Measurements from ENCODE around the gene PLEKHG4. TPM values are rescaled to one million over a fixed set of nuclear protein-coding genes. Genes with fewer than 3 reads are reported as not detected.

Gene PLEKHG4
- total RNA-seq, 1 experiment from 2014 or later: 5.5 TPM

- intact Hi-C loops (cut with micrococcal nuclease; ENCODE audit: unreplicated experiment): no loop called here
- no peak for DNase-seq
- Mint-ChIP-seq H3K27ac (ENCODE audit: unreplicated experiment) (no peak overlapping the region), H3K4me1 (ENCODE audit: low read depth, unreplicated experiment) (peaks cover 7% of the 10 kb centered on the region), H3K27me3 (ENCODE audit: unreplicated experiment) (peaks cover 46% of the 10 kb centered on the region), H3K36me3 (ENCODE audit: insufficient read depth, unreplicated experiment) (no peaks in the 10 kb centered on the region), H3K9me3 (ENCODE audit: low read depth, unreplicated experiment) (no peaks in the 10 kb centered on the region), H3K4me3 (ENCODE audit: low read depth, unreplicated experiment) (no peak overlapping the region)
- no peak for TF ChIP-seq CTCF (IDR thresholded peaks at IDR 0.05; ENCODE audit: unreplicated experiment)
- CTCF ChIA-PET: no interaction called here
- BruUV-seq (replicated peaks): no TSS peak
Measured at GRCh38 chr16:67299269-67299668, 19.9 kb downstream of the PLEKHG4 start.

GRCh38 chr16:67301080-67301782 lies 21.9 kb downstream of the PLEKHG4 start:
- no peak overlapping the region for H3K27ac Mint-ChIP-seq (ENCODE audit: unreplicated experiment)
- no peaks in the 10 kb centered on the region for H3K36me3 Mint-ChIP-seq (ENCODE audit: insufficient read depth, unreplicated experiment)
- peaks cover 5% of the 10 kb centered on the region for H3K4me1 Mint-ChIP-seq (ENCODE audit: low read depth, unreplicated experiment)
- no peak for DNase-seq
- BruUV-seq (replicated peaks): no TSS peak
- no peak overlapping the region for H3K4me3 Mint-ChIP-seq (ENCODE audit: low read depth, unreplicated experiment)
- intact Hi-C loops (cut with micrococcal nuclease; ENCODE audit: unreplicated experiment): no loop called here
- H3K9me3 Mint-ChIP-seq (ENCODE audit: low read depth, unreplicated experiment): peaks cover 3% of the 10 kb centered on the region
- H3K27me3 Mint-ChIP-seq (ENCODE audit: unreplicated experiment): peaks cover 32% of the 10 kb centered on the region
- no peak for TF ChIP-seq CTCF (IDR thresholded peaks at IDR 0.05; ENCODE audit: unreplicated experiment)
- CTCF ChIA-PET: no interaction called here

- Mint-ChIP-seq H3K27me3 (ENCODE audit: unreplicated experiment) (peaks cover 24% of the 10 kb centered on the region), H3K4me3 (ENCODE audit: low read depth, unreplicated experiment) (no peak overlapping the region), H3K9me3 (ENCODE audit: low read depth, unreplicated experiment) (peaks cover 5% of the 10 kb centered on the region), H3K4me1 (ENCODE audit: low read depth, unreplicated experiment) (no peaks in the 10 kb centered on the region), H3K36me3 (ENCODE audit: insufficient read depth, unreplicated experiment) (no peaks in the 10 kb centered on the region), H3K27ac (ENCODE audit: unreplicated experiment) (no peak overlapping the region)
- CTCF ChIA-PET: no interaction called here
- no TSS peak for BruUV-seq (replicated peaks)
- intact Hi-C loops (cut with micrococcal nuclease; ENCODE audit: unreplicated experiment): no loop called here
- no peak for TF ChIP-seq CTCF (IDR thresholded peaks at IDR 0.05; ENCODE audit: unreplicated experiment)
- no peak for DNase-seq
Measured at GRCh38 chr16:67302076-67302475, 22.7 kb downstream of the PLEKHG4 start.

GRCh38 chr16:67302970-67303369 lies 23.6 kb downstream of the PLEKHG4 start:
- Mint-ChIP-seq H3K36me3 (ENCODE audit: insufficient read depth, unreplicated experiment) (no peaks in the 10 kb centered on the region), H3K4me1 (ENCODE audit: low read depth, unreplicated experiment) (no peaks in the 10 kb centered on the region), H3K27me3 (ENCODE audit: unreplicated experiment) (peaks cover 15% of the 10 kb centered on the region), H3K4me3 (ENCODE audit: low read depth, unreplicated experiment) (no peak overlapping the region), H3K27ac (ENCODE audit: unreplicated experiment) (no peak overlapping the region), H3K9me3 (ENCODE audit: low read depth, unreplicated experiment) (peaks cover 5% of the 10 kb centered on the region)
- no TSS peak for BruUV-seq (replicated peaks)
- TF ChIP-seq CTCF (IDR thresholded peaks at IDR 0.05; ENCODE audit: unreplicated experiment): no peak
- CTCF ChIA-PET: no interaction called here
- no peak for DNase-seq
- intact Hi-C loops (cut with micrococcal nuclease; ENCODE audit: unreplicated experiment): no loop called here

All from Calu3 (cell line).